ENCODE measurements around the gene FAM117B.

DNA sequence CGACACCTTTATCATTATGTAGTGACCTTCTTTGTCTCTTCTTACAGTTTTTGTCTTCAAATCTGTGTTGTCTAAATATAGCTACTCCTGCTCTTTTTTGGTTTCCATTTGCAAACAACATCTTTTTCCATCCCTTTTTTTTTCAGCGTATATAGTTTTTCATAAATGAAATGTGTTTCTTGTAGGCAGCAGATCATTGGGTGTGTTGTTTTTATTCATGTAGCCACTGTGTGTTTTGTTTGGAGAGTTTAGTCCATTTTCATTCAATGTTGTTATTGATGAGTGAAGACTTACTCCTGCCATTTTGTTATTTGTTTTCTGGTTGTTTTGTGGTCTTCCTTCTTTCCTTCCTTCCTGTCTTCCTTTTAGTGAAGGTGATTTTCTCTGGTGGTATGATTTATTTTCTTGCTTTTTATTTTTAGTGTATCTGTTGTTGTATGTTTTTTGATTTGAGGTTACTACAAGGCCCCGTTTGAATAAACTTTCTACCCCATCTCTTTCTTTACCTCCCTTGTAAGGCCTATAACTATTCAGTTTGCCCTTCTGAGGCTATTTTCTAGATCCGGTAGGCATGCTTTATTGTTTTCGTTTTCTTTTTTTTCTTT is 81.4 kb downstream of the FAM117B start:
- TF ChIP-seq, protein P1, sequence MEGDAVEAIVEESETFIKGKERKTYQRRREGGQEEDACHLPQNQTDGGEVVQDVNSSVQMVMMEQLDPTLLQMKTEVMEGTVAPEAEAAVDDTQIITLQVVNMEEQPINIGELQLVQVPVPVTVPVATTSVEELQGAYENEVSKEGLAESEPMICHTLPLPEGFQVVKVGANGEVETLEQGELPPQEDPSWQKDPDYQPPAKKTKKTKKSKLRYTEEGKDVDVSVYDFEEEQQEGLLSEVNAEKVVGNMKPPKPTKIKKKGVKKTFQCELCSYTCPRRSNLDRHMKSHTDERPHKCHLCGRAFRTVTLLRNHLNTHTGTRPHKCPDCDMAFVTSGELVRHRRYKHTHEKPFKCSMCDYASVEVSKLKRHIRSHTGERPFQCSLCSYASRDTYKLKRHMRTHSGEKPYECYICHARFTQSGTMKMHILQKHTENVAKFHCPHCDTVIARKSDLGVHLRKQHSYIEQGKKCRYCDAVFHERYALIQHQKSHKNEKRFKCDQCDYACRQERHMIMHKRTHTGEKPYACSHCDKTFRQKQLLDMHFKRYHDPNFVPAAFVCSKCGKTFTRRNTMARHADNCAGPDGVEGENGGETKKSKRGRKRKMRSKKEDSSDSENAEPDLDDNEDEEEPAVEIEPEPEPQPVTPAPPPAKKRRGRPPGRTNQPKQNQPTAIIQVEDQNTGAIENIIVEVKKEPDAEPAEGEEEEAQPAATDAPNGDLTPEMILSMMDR (IDR thresholded peaks at IDR 0.05), result no peak
- no peak for TF ChIP-seq EP300 (IDR thresholded peaks at IDR 0.05)
- no peak for TF ChIP-seq POLR2AphosphoS5 (IDR thresholded peaks at IDR 0.05)

All from sigmoid colon (tissue), 4 donors.